Neural cell (in vitro differentiated cells): ENCODE results near the gene MAP1LC3A. TPM values are rescaled to one million over a fixed set of nuclear protein-coding genes. Genes with fewer than 3 reads are reported as not detected.

ENCODE experiments used
- H2AFZ ChIP-seq: fragments of 200-600, 300-800 bp; sonication (generic), shearing (Covaris generic); 2 replicates; pipeline ENCODE4 v1.6.0; 2014; ENCODE audit warnings: low read depth, mild to moderate bottlenecking, antibody characterized with exemption, low read length, moderate library complexity
- H3F3A ChIP-seq: fragments of 200-600 bp; shearing (Covaris generic); 2 replicates; pipeline ENCODE4 v1.6.1; 2016; ENCODE audit warnings: mild to moderate bottlenecking, moderate library complexity, mixed read lengths, antibody characterized with exemption, low read length; ENCODE audit not compliant: insufficient read depth, poor library complexity, severe bottlenecking
- H3K27ac ChIP-seq: fragments of 200-600, 300-800 bp; sonication (generic), shearing (Covaris generic); 2 replicates; pipeline ENCODE4 v1.5.1; 2014; ENCODE audit warnings: mild to moderate bottlenecking, low read length, moderate library complexity
- H3K27me3 ChIP-seq: fragments of 300-800, 200-600 bp; sonication (generic), shearing (Covaris generic); 2 replicates; pipeline ENCODE4 v1.6.0; 2014; ENCODE audit warnings: mild to moderate bottlenecking, low read depth, low read length, moderate library complexity; ENCODE audit not compliant: insufficient read depth
- H3K36me3 ChIP-seq: fragments of 300-800, 200-600 bp; sonication (generic), shearing (Covaris generic); 2 replicates; pipeline ENCODE4 v1.5.1; 2014; ENCODE audit warnings: mild to moderate bottlenecking, antibody characterized with exemption, low read length, moderate library complexity; ENCODE audit not compliant: insufficient read depth
- H3K4me2 ChIP-seq: fragments of 300-800, 200-600 bp; sonication (generic), shearing (Covaris generic); 2 replicates; pipeline ENCODE4 v1.6.0; 2014; ENCODE audit warnings: mild to moderate bottlenecking, low read length
- H3K4me3 ChIP-seq: fragments of 300-800, 200-600 bp; sonication (generic), shearing (Covaris generic); 2 replicates; pipeline ENCODE4 v1.5.1; 2014; ENCODE audit warnings: mild to moderate bottlenecking, low read length, moderate library complexity
- H3K79me2 ChIP-seq: fragments of 200-600 bp; shearing (Covaris generic); replicated peaks from 2 replicates; pipeline ENCODE4 v1.6.0; 2014; ENCODE audit warnings: mild to moderate bottlenecking, low read length, moderate library complexity; ENCODE audit not compliant: insufficient read depth
- H3K9ac ChIP-seq: fragments of 300-800, 200-600 bp; sonication (generic), shearing (Covaris generic); 2 replicates; pipeline ENCODE4 v1.6.1; 2016; ENCODE audit warnings: mild to moderate bottlenecking, low read length, mixed read lengths
- H3K9me2 ChIP-seq: fragments of 200-600 bp; shearing (Covaris generic); 2 replicates; pipeline ENCODE4 v1.6.1; 2016; ENCODE audit warnings: mild to moderate bottlenecking, low read length, mixed read lengths; ENCODE audit not compliant: insufficient read depth
- H3K9me3 ChIP-seq: fragments of 200-600, 300-800 bp; sonication (generic), shearing (Covaris generic); 2 replicates; pipeline ENCODE4 v1.6.1; 2016; ENCODE audit warnings: mild to moderate bottlenecking, mixed run types, low read length, moderate library complexity, mixed read lengths
- H4K20me1 ChIP-seq: fragments of 200-600 bp; shearing (Covaris generic); 2 replicates; pipeline ENCODE4 v1.6.1; 2016; ENCODE audit warnings: mild to moderate bottlenecking, mixed run types; ENCODE audit not compliant: insufficient read depth
- EP300 ChIP-seq: fragments of 450-650 bp; conservative IDR thresholded peaks from 2 replicates; pipeline ENCODE4 v1.6.1; 2014; ENCODE audit warnings: antibody characterized with exemption, mild to moderate bottlenecking, moderate library complexity; ENCODE audit not compliant: poor library complexity, severe bottlenecking
- EZH2 ChIP-seq: fragments of 200-600, 300-800 bp; shearing (Covaris generic), sonication (generic); IDR thresholded peaks from 2 replicates; pipeline ENCODE4 v1.6.1; 2014; ENCODE audit warnings: antibody characterized with exemption, low read length, borderline replicate concordance, mild to moderate bottlenecking; ENCODE audit not compliant: insufficient read depth, poor library complexity, severe bottlenecking
- MXI1 ChIP-seq: fragments of 450-650 bp; conservative IDR thresholded peaks from 2 replicates; pipeline ENCODE4 v1.6.1; 2014; ENCODE audit warnings: antibody characterized with exemption, mild to moderate bottlenecking; ENCODE audit not compliant: poor library complexity, severe bottlenecking
- POLR2AphosphoS5 ChIP-seq: IDR thresholded peaks from 2 replicates; pipeline ENCODE4 v1.6.1; 2012
- REST ChIP-seq: IDR thresholded peaks from 2 replicates; pipeline ENCODE4 v1.6.1; 2012; ENCODE audit warnings: borderline replicate concordance
- TAF1 ChIP-seq: IDR thresholded peaks from 2 replicates; pipeline ENCODE4 v1.6.1; 2012; ENCODE audit warnings: low read depth
- polyA plus RNA-seq: library from polyadenylated mRNA; depleted of rRNA; stranded (reverse); fragments of >200 nt; gene quantifications from 2 replicates; pipeline ENCODE4 v1.2.3, GENCODE V29; 2014
- TF ChIP-seq, protein P1 (sequence below): fragments of 450-650 bp; IDR thresholded peaks from 2 replicates; pipeline ENCODE4 v1.5.1; 2014; ENCODE audit warnings: antibody characterized with exemption, mild to moderate bottlenecking, moderate library complexity; ENCODE audit not compliant: poor library complexity, severe bottlenecking

The MAP1LC3A gene
- polyA plus RNA-seq, 1 donor from 2014 or later, result 56.2 TPM

- Histone ChIP-seq H3K9me2 (no peaks in the 10 kb centered on the region), H3K27me3 (no peaks in the 10 kb centered on the region), H3K4me3 (no peak overlapping the region), H3K4me2 (no peak overlapping the region), H3K27ac (no peak overlapping the region), H3F3A (no peaks in the 10 kb centered on the region), H3K79me2 (no peaks in the 10 kb centered on the region), H2AFZ (no peak overlapping the region), H3K9me3 (no peaks in the 10 kb centered on the region), H4K20me1 (no peaks in the 10 kb centered on the region), H3K36me3 (no peaks in the 10 kb centered on the region), H3K9ac (no peak overlapping the region)
- TF ChIP-seq, protein P1, sequence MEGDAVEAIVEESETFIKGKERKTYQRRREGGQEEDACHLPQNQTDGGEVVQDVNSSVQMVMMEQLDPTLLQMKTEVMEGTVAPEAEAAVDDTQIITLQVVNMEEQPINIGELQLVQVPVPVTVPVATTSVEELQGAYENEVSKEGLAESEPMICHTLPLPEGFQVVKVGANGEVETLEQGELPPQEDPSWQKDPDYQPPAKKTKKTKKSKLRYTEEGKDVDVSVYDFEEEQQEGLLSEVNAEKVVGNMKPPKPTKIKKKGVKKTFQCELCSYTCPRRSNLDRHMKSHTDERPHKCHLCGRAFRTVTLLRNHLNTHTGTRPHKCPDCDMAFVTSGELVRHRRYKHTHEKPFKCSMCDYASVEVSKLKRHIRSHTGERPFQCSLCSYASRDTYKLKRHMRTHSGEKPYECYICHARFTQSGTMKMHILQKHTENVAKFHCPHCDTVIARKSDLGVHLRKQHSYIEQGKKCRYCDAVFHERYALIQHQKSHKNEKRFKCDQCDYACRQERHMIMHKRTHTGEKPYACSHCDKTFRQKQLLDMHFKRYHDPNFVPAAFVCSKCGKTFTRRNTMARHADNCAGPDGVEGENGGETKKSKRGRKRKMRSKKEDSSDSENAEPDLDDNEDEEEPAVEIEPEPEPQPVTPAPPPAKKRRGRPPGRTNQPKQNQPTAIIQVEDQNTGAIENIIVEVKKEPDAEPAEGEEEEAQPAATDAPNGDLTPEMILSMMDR, result no peak
- TF ChIP-seq EZH2 (no peak), EP300 (no peak), REST (no peak), TAF1 (no peak), POLR2AphosphoS5 (no peak)
Observed at GRCh38 chr20:34536798-34537394, 21.6 kb upstream of the MAP1LC3A start.

DNA sequence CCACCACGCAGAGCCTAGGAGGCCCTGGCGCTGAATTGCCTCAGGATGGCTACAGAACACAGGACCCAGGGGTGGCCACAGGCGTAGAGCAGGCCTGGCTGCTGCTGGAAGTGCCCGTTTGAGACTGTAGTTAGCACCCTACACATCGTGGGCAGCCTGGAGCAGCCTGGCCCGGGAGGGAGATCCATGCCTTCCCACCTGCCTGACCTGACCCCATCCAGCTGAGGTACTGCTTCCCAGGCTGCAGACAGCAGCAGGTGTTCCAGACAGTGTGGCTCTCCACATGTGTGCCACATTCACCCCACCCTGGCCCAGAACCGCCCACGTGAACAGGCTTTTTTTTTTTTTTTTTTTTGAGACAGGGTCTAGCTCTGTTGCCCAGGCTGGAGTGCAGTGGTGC is 20.9 kb upstream of the MAP1LC3A start:
- H4K20me1 ChIP-seq, result no peaks in the 10 kb centered on the region
- no peaks in the 10 kb centered on the region for H3K27me3 ChIP-seq
- no peaks in the 10 kb centered on the region for H3K9me3 ChIP-seq
- no peaks in the 10 kb centered on the region for H3F3A ChIP-seq
- no peaks in the 10 kb centered on the region for H3K79me2 ChIP-seq
- H3K9ac ChIP-seq, result no peak overlapping the region
- TF ChIP-seq TAF1 (no peak), MXI1 (no peak)
- no peaks in the 10 kb centered on the region for H3K36me3 ChIP-seq
- H3K27ac ChIP-seq, result no peak overlapping the region
- no peak overlapping the region for H3K4me3 ChIP-seq
- H3K9me2 ChIP-seq, result no peaks in the 10 kb centered on the region
- no peak overlapping the region for H3K4me2 ChIP-seq
- no peak overlapping the region for H2AFZ ChIP-seq

DNA sequence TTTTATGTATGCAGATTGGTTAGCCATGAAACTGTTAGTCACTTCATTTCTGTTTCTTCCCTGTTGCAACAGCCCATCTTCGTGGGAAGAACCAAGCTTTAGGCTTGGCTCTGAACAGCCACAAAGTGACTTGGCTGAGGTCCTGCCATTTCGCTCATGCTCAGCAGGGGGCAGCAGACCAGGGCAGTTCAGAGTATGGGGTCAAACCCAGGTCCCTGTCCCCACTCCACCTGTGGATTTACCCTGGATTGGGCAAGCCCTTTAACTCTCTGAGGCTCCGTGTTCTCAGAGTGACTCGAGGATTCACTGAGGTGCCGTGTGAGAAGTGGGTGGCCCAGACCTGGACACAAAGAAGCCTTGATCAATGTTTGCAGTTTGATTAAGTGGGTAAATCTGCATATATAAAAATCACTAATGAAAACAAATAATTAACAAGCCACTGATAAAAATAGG is 19.8 kb upstream of the MAP1LC3A start:
- no peak overlapping the region for H2AFZ ChIP-seq
- H3K4me3 ChIP-seq, result no peak overlapping the region
- no peaks in the 10 kb centered on the region for H3K9me2 ChIP-seq
- no peak overlapping the region for H3K4me2 ChIP-seq
- TF ChIP-seq, protein P1, result peak; percentile 48
- TF ChIP-seq POLR2AphosphoS5, result no peak
- no peaks in the 10 kb centered on the region for H3K9me3 ChIP-seq
- no peak overlapping the region for H3K9ac ChIP-seq
- no peaks in the 10 kb centered on the region for H3K27me3 ChIP-seq
- no peaks in the 10 kb centered on the region for H3F3A ChIP-seq
- H3K79me2 ChIP-seq, result no peaks in the 10 kb centered on the region
- no peaks in the 10 kb centered on the region for H4K20me1 ChIP-seq
- no peaks in the 10 kb centered on the region for H3K36me3 ChIP-seq
- no peak overlapping the region for H3K27ac ChIP-seq
